GM12878 (cell line): ENCODE results near the gene SBK2. TPM values are rescaled to one million over a fixed set of nuclear protein-coding genes. Genes with fewer than 3 reads are reported as not detected.

Experiments
- ATAC-seq: fragments of 200-7000 bp; cut with Tn5 transposase; 3 replicates; pipeline ENCODE4 v1.9.1; 2020; ENCODE audit warnings: mild to moderate bottlenecking, moderate library complexity
- BruUV-seq: library from RNA; stranded (reverse); fragments of 400-500 nt; replicated peaks from 2 replicates; lab custom pipeline; 2021; lab: Mats Ljungman, UMichigan
- CTCF ChIA-PET: fragments of 300-600 bp; sonication (Branson Sonifier 250); formaldehyde crosslinking; extraction: SDS; loops from one replicate; lab custom pipeline; 2021; ENCODE audit warnings: inconsistent platforms; lab: Yijun Ruan, JAX
- POLR2A ChIA-PET: fragments of 350-600 bp; formaldehyde crosslinking; extraction: SDS; loops from one replicate; lab custom pipeline; 2021; ENCODE audit warnings: inconsistent platforms; lab: Charles Lee
- RAD21 ChIA-PET: fragments of 300-600 bp; sonication (Branson Sonifier 250); formaldehyde crosslinking; loops from one replicate; lab custom pipeline; 2023; ENCODE audit warnings: antibody characterized with exemption; ENCODE audit not compliant: unreplicated experiment; lab: Charles Lee
- SMC1A ChIA-PET: fragments of 300-600 bp; sonication (Branson Sonifier 250); formaldehyde crosslinking; loops from one replicate; lab custom pipeline; 2023; ENCODE audit not compliant: unreplicated experiment, uncharacterized antibody; lab: Charles Lee
- DNase-seq: peaks from one replicate; pipeline ENCODE4 v3.0.0-alpha.2; 2011; ENCODE audit warnings: low read depth, low spot score
- FAIRE-seq: peaks from 3 replicates; lab custom pipeline; 2011; peaks lifted over from hg19 to GRCh38; lab: Jason Lieb, UNC
- H2AFZ ChIP-seq: 2 replicates; pipeline ENCODE4 v1.6.0; 2011; ENCODE audit warnings: low read depth, low read length, control low read depth; ENCODE audit not compliant: control insufficient read depth
- H3K27ac ChIP-seq: 2 replicates; pipeline ENCODE4 v1.5.1; 2011; ENCODE audit warnings: control low read depth; ENCODE audit not compliant: control insufficient read depth, insufficient read depth
- H3K27me3 ChIP-seq, 2 experiments: replicated peaks in 1 of 2; 2 replicates each; pipeline versions ENCODE4 v1.6.0 to v1.6.1; 2011; ENCODE audit warnings: low read length in 1 of 2; ENCODE audit not compliant: control insufficient read depth in 2 of 2, insufficient read depth in 2 of 2
- H3K36me3 ChIP-seq, 2 experiments: 2 replicates each; pipeline ENCODE4 v1.5.1; 2011; ENCODE audit warnings: low read length in 1 of 2; ENCODE audit not compliant: control insufficient read depth in 2 of 2, insufficient read depth in 2 of 2
- H3K4me1 ChIP-seq: 2 replicates; pipeline ENCODE4 v1.6.1; 2011; ENCODE audit warnings: mild to moderate bottlenecking, low read length, moderate library complexity, mixed read lengths; ENCODE audit not compliant: control insufficient read depth, insufficient read depth
- H3K4me2 ChIP-seq: 2 replicates; pipeline ENCODE4 v1.6.0; 2011; ENCODE audit warnings: control low read depth; ENCODE audit not compliant: control insufficient read depth, insufficient read depth
- H3K4me3 ChIP-seq: fragments of 200-600 bp; sonication (generic); 2 replicates; pipeline ENCODE4 v1.5.1; 2016
- H3K79me2 ChIP-seq: 2 replicates; pipeline ENCODE4 v1.6.0; 2011; ENCODE audit warnings: low read length; ENCODE audit not compliant: control insufficient read depth, insufficient read depth
- H3K9ac ChIP-seq: 2 replicates; pipeline ENCODE4 v1.8.0; 2011; ENCODE audit warnings: low read length, control low read depth, mixed read lengths; ENCODE audit not compliant: control insufficient read depth, insufficient read depth
- H3K9me3 ChIP-seq: replicated peaks from 3 replicates; pipeline ENCODE4 v1.5.1; 2011; ENCODE audit warnings: mild to moderate bottlenecking, low read length; ENCODE audit not compliant: control insufficient read depth, insufficient read depth
- H4K20me1 ChIP-seq: 2 replicates; pipeline ENCODE4 v1.6.0; 2011; ENCODE audit not compliant: control insufficient read depth, insufficient read depth
- E2F8 ChIP-seq: fragments of 450-650 bp; IDR thresholded peaks from 2 replicates; pipeline ENCODE4 v1.6.1; 2018; ENCODE audit warnings: mild to moderate bottlenecking, low read depth, moderate library complexity; ENCODE audit not compliant: partially characterized antibody
- WGBS: methylation state at CpG from one replicate; pipeline ENCODE4 v1.1.6; 2016; ENCODE audit warnings: low lambda C conversion rate; ENCODE audit not compliant: insufficient replicate concordance, insufficient coverage; ENCODE audit errors: missing lambda C conversion rate; 5-methylcytosine and 5-hydroxymethylcytosine counted together
- in situ Hi-C: fragments of 300-500 bp; cut with MboI; formaldehyde crosslinking; loops from 9 replicates; pipeline ENCODE4 v1.14.3; 2018; ENCODE audit warnings: mixed read lengths
- intact Hi-C: fragments of 100-400 bp; cut with micrococcal nuclease; formaldehyde crosslinking; loops from one replicate; pipeline ENCODE4 v1.14.2; 2022; ENCODE audit not compliant: unreplicated experiment
- polyA plus RNA-seq, 11 experiments: library from polyadenylated mRNA; depleted of rRNA in 4 of 11; unstranded in 6 of 11; stranded (reverse) in 5 of 11; fragments of >200 nt; fragmentation: Nextera tagmentation in 4 of 11; fragmentation: Illumina TruSeq in 1 of 11; extraction: Ambion mirVana in 4 of 11; extraction: Trizol in 1 of 11; gene quantifications; 1 replicate in 1 of 11; 2 replicates in 10 of 11; pipeline versions ENCODE4 v1.2.1 to v1.2.3, GENCODE V29; 2011 to 2016; ENCODE audit warnings: inconsistent platforms in 2 of 11, missing spikeins in 2 of 11, low read depth in 1 of 11
- total RNA-seq, 4 experiments: library from RNA; depleted of rRNA in 3 of 4; stranded (reverse); fragments of >200 nt in 3 of 4; fragmentation: Illumina TruSeq in 1 of 4; extraction: Trizol in 1 of 4; gene quantifications; 2 replicates each; pipeline versions ENCODE4 v1.2.1 to v1.2.3, GENCODE V29; 2013 to 2021

SBK2 gene
- total and polyA plus RNA-seq, 10 of the 15 experiments (the other 5 are each of a cell fraction or from before 2014, with no cell fraction given): not detected

- ATAC-seq (no peak), DNase-seq (no peak)
- H3K79me2 ChIP-seq: no peaks in the 10 kb centered on the region
- H3K36me3 ChIP-seq: no peaks in the 10 kb centered on the region
- RAD21 ChIA-PET: no interaction called here
- H3K9ac ChIP-seq: no peak overlapping the region
- no peak overlapping the region for H3K27ac ChIP-seq
- intact Hi-C loops: no loop called here
- no peaks in the 10 kb centered on the region for H3K9me3 ChIP-seq
- no peak overlapping the region for H3K4me2 ChIP-seq
- no TSS peak for BruUV-seq
- no peak for TF ChIP-seq E2F8
- TF ChIP-seq, all 136 proteins: peak for 0
- ChIA-PET CTCF (interaction anchor here (2.5 kb wide), 1 partner anchor 12 kb away, joined by 9 read pairs; no protein-coding TSS in a partner anchor), POLR2A (no interaction called here), SMC1A (no interaction called here)
- Histone ChIP-seq H2AFZ (no peak overlapping the region), H3K27me3 (no peaks in the 10 kb centered on the region; a peak in 1 of 4 replicates), H3K4me3 (no peak overlapping the region), H3K4me1 (no peaks in the 10 kb centered on the region; the same call in 1 of the 2 replicates), H4K20me1 (no peaks in the 10 kb centered on the region)
- WGBS: 47% methylated on average over 23 of the region's 24 CpGs
- in situ Hi-C loops: no loop called here
- no peak for FAIRE-seq
These were observed 45.2 kb downstream of the SBK2 start for GRCh38 chr19:55491546-55492360.
